Nephron (organoid): ENCODE measurements around the gene IL32.
A peak's percentile ranks its signal among the peaks of the same experiment; 100 is the strongest.

Experiments used
- H3K27ac Mint-ChIP-seq, 3 experiments: 2 replicates each; pipeline ENCODE4 v1.8.0; 2020; ENCODE audit warnings: mixed read lengths in 3 of 3, mild to moderate bottlenecking in 2 of 3, moderate library complexity in 1 of 3
- H3K27me3 Mint-ChIP-seq: 2 replicates; pipeline ENCODE4 v1.8.0; 2021; ENCODE audit warnings: low read depth, mild to moderate bottlenecking, moderate library complexity, mixed read lengths
- H3K36me3 Mint-ChIP-seq: 2 replicates; pipeline ENCODE4 v1.8.0; 2020; ENCODE audit warnings: low read depth, mixed read lengths
- H3K4me1 Mint-ChIP-seq: 2 replicates; pipeline ENCODE4 v1.8.0; 2020; ENCODE audit warnings: mixed read lengths
- H3K4me3 Mint-ChIP-seq, 3 experiments: 2 replicates each; pipeline ENCODE4 v1.8.0; 2020; ENCODE audit warnings: mild to moderate bottlenecking in 3 of 3, mixed read lengths in 3 of 3, moderate library complexity in 2 of 3
- H3K9me3 Mint-ChIP-seq: 2 replicates; pipeline ENCODE4 v1.8.0; 2020; ENCODE audit warnings: mixed read lengths
- CTCF ChIP-seq, 3 experiments: fragments of 200-600 bp; sonication (generic); IDR thresholded peaks; one replicate each; pipeline ENCODE4 v1.5.0; 2021; ENCODE audit warnings: antibody characterized with exemption in 3 of 3; ENCODE audit not compliant: unreplicated experiment in 3 of 3

IL32 gene

DNA sequence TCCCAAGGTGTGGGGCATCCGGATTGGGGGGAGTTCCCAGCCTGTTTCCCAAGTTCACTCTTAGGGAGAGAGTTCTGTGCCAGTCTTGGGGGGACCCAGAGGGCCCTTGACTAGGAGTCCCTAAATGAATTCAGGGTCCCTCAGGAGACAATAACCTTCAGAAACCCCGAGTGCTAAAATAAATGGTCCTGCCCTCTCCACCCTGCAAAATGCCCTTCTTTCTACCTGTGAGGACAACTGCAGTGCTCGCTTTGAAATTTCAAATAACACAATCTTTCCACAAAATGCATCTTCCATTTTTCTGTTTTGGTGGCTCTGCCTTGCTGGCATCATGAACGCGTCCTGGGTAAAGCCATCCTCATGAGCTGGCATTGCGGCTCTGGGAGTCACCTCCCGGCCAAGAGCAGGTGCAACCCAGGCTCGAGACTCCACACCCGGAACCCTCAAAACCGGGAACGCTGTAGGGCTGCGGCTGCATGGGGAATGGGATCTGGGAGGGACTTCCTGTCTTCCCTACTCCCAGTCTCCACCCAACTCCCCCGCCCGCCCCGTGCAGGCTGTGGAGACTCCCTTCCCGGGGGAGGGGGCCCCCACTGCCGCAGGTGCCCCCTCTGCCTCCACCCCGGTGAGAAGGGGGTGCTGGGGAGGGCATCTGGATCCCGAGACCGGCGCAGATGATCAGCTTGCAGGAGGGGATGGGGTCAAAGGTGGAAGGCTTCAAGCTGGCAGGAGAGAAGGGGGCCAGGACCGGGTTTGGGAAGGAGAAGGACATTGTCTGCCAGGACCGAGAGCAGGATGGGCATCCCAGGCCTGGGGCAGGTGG is 46.8 kb downstream of the IL32 start, which contains the start of gene ZNF205:
Gene ZNF205 (plus strand): TSS at position 529 of the 823 bp plus-strand sequence. CDS start 845 bp downstream, outside the sequence.
- Mint-ChIP-seq H3K4me1 (peaks cover 25% of the 10 kb centered on the region), H3K9me3 (no peaks in the 10 kb centered on the region), H3K27me3 (no peaks in the 10 kb centered on the region), H3K4me3 (peak within 1 kb of the TSS; percentile 84 to 90 (median 89)), H3K27ac (peak within 1 kb of the TSS; percentile 53 to 90 (median 83)), H3K36me3 (peaks cover 10% of the 10 kb centered on the region)
- no peak for TF ChIP-seq CTCF (IDR thresholded peaks at IDR 0.05; ENCODE audit: unreplicated experiment in 3 of 3)

- Mint-ChIP-seq H3K4me3 (peak overlapping the region; percentile 84 to 90 (median 89)), H3K36me3 (peaks cover 10% of the 10 kb centered on the region), H3K27me3 (no peaks in the 10 kb centered on the region), H3K4me1 (peaks cover 22% of the 10 kb centered on the region), H3K9me3 (no peaks in the 10 kb centered on the region), H3K27ac (peak overlapping the region; percentile 53 to 90 (median 83))
- no peak for TF ChIP-seq CTCF (IDR thresholded peaks at IDR 0.05; ENCODE audit: unreplicated experiment in 3 of 3)
Measured at GRCh38 chr16:3112881-3113574, 47.6 kb downstream of the IL32 start.

DNA sequence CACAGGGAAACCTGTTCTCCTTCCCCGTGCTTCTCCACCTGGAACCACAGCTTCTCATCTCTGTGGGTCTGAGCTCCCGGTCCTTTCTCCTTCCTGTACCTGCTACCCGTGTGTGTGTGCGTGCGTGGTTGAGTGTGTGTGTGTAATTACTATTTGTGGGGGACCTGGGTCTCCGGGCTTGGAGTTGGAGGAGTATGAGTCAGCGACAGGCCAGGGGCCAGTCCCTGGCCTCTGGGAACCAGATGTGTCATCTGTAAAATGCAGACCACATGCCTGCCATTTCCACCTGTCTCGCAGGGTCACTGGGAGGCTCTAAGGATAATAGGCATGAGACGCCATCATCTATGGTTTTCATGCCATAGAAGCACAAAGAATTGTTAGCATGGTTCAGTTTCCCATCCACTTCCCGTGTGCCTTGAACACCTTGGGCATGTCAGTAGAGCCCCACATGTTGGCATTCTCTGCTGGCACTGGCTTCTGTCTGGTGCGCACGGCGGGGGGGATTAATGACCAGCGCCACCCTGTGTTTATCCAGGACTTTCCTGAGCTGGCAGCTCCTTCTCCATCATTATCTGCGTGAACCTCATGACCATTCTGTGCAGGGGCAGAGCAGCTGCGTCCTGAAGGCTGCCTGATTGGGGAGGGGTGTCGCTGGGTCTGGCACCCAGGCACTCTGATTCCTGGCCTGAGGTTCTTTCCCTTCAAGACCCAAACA is 48.5 kb downstream of the IL32 start:
- no peaks in the 10 kb centered on the region for H3K27me3 Mint-ChIP-seq
- H3K27ac Mint-ChIP-seq = peak overlapping the region; percentile 53 to 90 (median 83)
- H3K36me3 Mint-ChIP-seq = peaks cover 10% of the 10 kb centered on the region
- H3K4me1 Mint-ChIP-seq = peaks cover 22% of the 10 kb centered on the region
- H3K9me3 Mint-ChIP-seq = no peaks in the 10 kb centered on the region
- H3K4me3 Mint-ChIP-seq = peak overlapping the region; percentile 84 to 90 (median 89)
- TF ChIP-seq CTCF (IDR thresholded peaks at IDR 0.05; ENCODE audit: unreplicated experiment in 3 of 3) = no peak

GRCh38 chr16:3115003-3115402 is 49.6 kb downstream of the IL32 start:
- Mint-ChIP-seq H3K27ac (peak overlapping the region; percentile 44 to 79 (median 54)), H3K27me3 (no peaks in the 10 kb centered on the region), H3K36me3 (peaks cover 10% of the 10 kb centered on the region), H3K9me3 (no peaks in the 10 kb centered on the region), H3K4me3 (peak overlapping the region; percentile 74 to 90 (median 89)), H3K4me1 (peaks cover 22% of the 10 kb centered on the region)
- no peak for TF ChIP-seq CTCF (IDR thresholded peaks at IDR 0.05; ENCODE audit: unreplicated experiment in 3 of 3)

- Mint-ChIP-seq H3K4me3 (peak overlapping the region in 2 of 3 experiments; percentile 23 to 89), H3K36me3 (peaks cover 10% of the 10 kb centered on the region), H3K27ac (no peak overlapping the region), H3K4me1 (peaks cover 22% of the 10 kb centered on the region), H3K27me3 (no peaks in the 10 kb centered on the region), H3K9me3 (no peaks in the 10 kb centered on the region)
- TF ChIP-seq CTCF (IDR thresholded peaks at IDR 0.05; ENCODE audit: unreplicated experiment in 3 of 3) = no peak
Measured at GRCh38 chr16:3115561-3115960, 50.1 kb downstream of the IL32 start.
